ENCODE data around the gene SYT3. TPM values are rescaled to one million over a fixed set of nuclear protein-coding genes. Genes with fewer than 3 reads are reported as not detected.

SYT3 gene
- total and polyA plus RNA-seq, 2 experiments from 2014 or later: 10.0 to 25.5 TPM

GRCh38 chr19:50602935-50603334 is 36.7 kb downstream of the SYT3 start (continued):
- TF ChIP-seq, protein P1, sequence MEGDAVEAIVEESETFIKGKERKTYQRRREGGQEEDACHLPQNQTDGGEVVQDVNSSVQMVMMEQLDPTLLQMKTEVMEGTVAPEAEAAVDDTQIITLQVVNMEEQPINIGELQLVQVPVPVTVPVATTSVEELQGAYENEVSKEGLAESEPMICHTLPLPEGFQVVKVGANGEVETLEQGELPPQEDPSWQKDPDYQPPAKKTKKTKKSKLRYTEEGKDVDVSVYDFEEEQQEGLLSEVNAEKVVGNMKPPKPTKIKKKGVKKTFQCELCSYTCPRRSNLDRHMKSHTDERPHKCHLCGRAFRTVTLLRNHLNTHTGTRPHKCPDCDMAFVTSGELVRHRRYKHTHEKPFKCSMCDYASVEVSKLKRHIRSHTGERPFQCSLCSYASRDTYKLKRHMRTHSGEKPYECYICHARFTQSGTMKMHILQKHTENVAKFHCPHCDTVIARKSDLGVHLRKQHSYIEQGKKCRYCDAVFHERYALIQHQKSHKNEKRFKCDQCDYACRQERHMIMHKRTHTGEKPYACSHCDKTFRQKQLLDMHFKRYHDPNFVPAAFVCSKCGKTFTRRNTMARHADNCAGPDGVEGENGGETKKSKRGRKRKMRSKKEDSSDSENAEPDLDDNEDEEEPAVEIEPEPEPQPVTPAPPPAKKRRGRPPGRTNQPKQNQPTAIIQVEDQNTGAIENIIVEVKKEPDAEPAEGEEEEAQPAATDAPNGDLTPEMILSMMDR (conservative IDR thresholded peaks at IDR 0.05; ENCODE audit: low read depth in 2 of 2): no peak

DNA sequence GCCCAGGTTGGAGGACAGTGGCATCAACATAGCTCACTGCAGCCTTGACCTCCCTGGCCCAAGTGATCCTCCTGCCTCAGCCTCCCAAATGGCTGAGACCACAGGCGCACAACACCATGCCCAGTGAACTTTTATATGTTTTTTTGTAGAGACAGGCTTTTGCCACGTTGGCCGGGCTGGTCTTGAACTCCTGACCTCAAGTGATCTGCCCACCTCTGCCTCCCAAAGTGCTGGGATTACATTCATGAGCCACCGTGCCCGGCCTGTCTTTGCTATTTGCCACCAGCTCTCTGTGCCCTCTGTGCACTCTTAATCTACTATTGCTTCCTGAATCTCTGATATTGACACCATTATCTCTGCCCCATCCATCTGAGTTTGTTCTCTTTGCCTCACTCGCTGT is 37.2 kb downstream of the SYT3 start:
- Mint-ChIP-seq H3K27me3 (ENCODE audit: insufficient read depth, low read depth, poor library complexity) (peaks cover 10% of the 10 kb centered on the region), H3K27ac (no peak overlapping the region), H3K4me3 (no peak overlapping the region), H3K36me3 (ENCODE audit: low read depth) (peaks cover 35% of the 10 kb centered on the region), H3K4me1 (no peaks in the 10 kb centered on the region), H3K9me3 (peaks cover 89% of the 10 kb centered on the region)
- Histone ChIP-seq H3K4me2 (no peak overlapping the region), H3K79me2 (replicated peaks; ENCODE audit: insufficient read depth) (no peaks in the 10 kb centered on the region), H3K4me3 (no peak overlapping the region), H3K27me3 (ENCODE audit: insufficient read depth) (peaks cover 34% of the 10 kb centered on the region), H4K20me1 (replicated peaks; ENCODE audit: insufficient read depth) (no peaks in the 10 kb centered on the region), H3K9me2 (ENCODE audit: insufficient read depth) (no peaks in the 10 kb centered on the region), H2AFZ (no peak overlapping the region), H3K36me3 (ENCODE audit: insufficient read depth) (no peaks in the 10 kb centered on the region), H3F3A (replicated peaks; ENCODE audit: low read depth) (no peaks in the 10 kb centered on the region), H3K27ac (ENCODE audit: low read depth) (no peak overlapping the region), H3K4me1 (ENCODE audit: insufficient read depth) (no peaks in the 10 kb centered on the region)
- TF ChIP-seq JUNB (IDR thresholded peaks at IDR 0.05; ENCODE audit: unreplicated experiment) (no peak), ZNF114 (CRISPR knock-in tag; IDR thresholded peaks at IDR 0.05) (no peak), STAT1 (IDR thresholded peaks at IDR 0.05; ENCODE audit: unreplicated experiment) (no peak), CREB1 (CRISPR knock-in tag; IDR thresholded peaks at IDR 0.05; ENCODE audit: low read depth) (no peak), ZNF462 (CRISPR knock-in tag; IDR thresholded peaks at IDR 0.05) (no peak)
- DNase-seq (ENCODE audit: low spot score) (no peak), ATAC-seq (no peak)

Data from GM23338 (cell line).